Duodenal mucosa (tissue), 2 donors: ENCODE results near the gene C17orf107.
A peak's percentile ranks its signal among the peaks of the same experiment; 100 is the strongest.

Experiments used
- H3K27ac ChIP-seq: one replicate; pipeline ENCODE4 v1.7.0; 2013; ENCODE audit warnings: low read depth, low read length
- H3K27me3 ChIP-seq, 2 donors: one replicate each; pipeline ENCODE4 v1.7.0; 2013; ENCODE audit warnings: low read length in 2 of 2, control low read depth in 1 of 2; ENCODE audit not compliant: insufficient read depth in 2 of 2, control insufficient read depth in 1 of 2
- H3K36me3 ChIP-seq, 2 donors: one replicate each; pipeline ENCODE4 v1.7.0; 2013; ENCODE audit warnings: low read length in 2 of 2, control low read depth in 1 of 2; ENCODE audit not compliant: insufficient read depth in 2 of 2, control insufficient read depth in 1 of 2
- H3K4me1 ChIP-seq, 2 donors: one replicate each; pipeline ENCODE4 v1.7.0; 2013; ENCODE audit warnings: low read length in 2 of 2, control low read depth in 1 of 2; ENCODE audit not compliant: insufficient read depth in 2 of 2, control insufficient read depth in 1 of 2
- H3K4me3 ChIP-seq, 2 donors: one replicate each; pipeline ENCODE4 v1.7.0; 2013; ENCODE audit warnings: low read length in 2 of 2, low read depth in 1 of 2
- H3K9ac ChIP-seq, 2 donors: one replicate each; pipeline ENCODE4 v1.7.0; 2013; ENCODE audit warnings: low read length in 2 of 2, low read depth in 1 of 2
- H3K9me3 ChIP-seq, 2 donors: one replicate each; pipeline ENCODE4 v1.7.0; 2013; ENCODE audit warnings: low read length in 2 of 2, control low read depth in 1 of 2; ENCODE audit not compliant: control insufficient read depth in 1 of 2

The C17orf107 gene

GRCh38 chr17:4941319-4941610 is 41.9 kb downstream of the C17orf107 start:
- H3K9ac ChIP-seq = peak overlapping the region; percentile 89 to 91
- H3K36me3 ChIP-seq = peaks cover 36 to 61% of the 10 kb centered on the region in 2 donors

GRCh38 chr17:4942760-4943508 is 43.6 kb downstream of the C17orf107 start:
- H3K9ac ChIP-seq = no peak overlapping the region
- H3K9me3 ChIP-seq = no peaks in the 10 kb centered on the region

More at GRCh38 chr17:4941319-4941610, 41.9 kb downstream of the C17orf107 start:
- Histone ChIP-seq H3K4me1 (peaks cover 59 to 70% of the 10 kb centered on the region in 2 donors), H3K9me3 (no peaks in the 10 kb centered on the region), H3K4me3 (peak overlapping the region; percentile 93 to 95), H3K27me3 (no peaks in the 10 kb centered on the region), H3K27ac (no peak overlapping the region)

GRCh38 chr17:4944163-4944553 is 44.8 kb downstream of the C17orf107 start:
- Histone ChIP-seq H3K4me3 (peak overlapping the region; percentile 18 to 34), H3K4me1 (peaks cover 53 to 67% of the 10 kb centered on the region in 2 donors), H3K27ac (peak overlapping the region; percentile 49), H3K36me3 (peaks cover 25 to 41% of the 10 kb centered on the region in 2 donors), H3K9me3 (no peaks in the 10 kb centered on the region), H3K9ac (no peak overlapping the region), H3K27me3 (no peaks in the 10 kb centered on the region)

More at GRCh38 chr17:4942760-4943508, 43.6 kb downstream of the C17orf107 start:
- Histone ChIP-seq H3K4me3 (no peak overlapping the region), H3K27ac (no peak overlapping the region), H3K27me3 (no peaks in the 10 kb centered on the region), H3K4me1 (peaks cover 64 to 78% of the 10 kb centered on the region in 2 donors), H3K36me3 (peaks cover 26 to 48% of the 10 kb centered on the region in 2 donors)

DNA sequence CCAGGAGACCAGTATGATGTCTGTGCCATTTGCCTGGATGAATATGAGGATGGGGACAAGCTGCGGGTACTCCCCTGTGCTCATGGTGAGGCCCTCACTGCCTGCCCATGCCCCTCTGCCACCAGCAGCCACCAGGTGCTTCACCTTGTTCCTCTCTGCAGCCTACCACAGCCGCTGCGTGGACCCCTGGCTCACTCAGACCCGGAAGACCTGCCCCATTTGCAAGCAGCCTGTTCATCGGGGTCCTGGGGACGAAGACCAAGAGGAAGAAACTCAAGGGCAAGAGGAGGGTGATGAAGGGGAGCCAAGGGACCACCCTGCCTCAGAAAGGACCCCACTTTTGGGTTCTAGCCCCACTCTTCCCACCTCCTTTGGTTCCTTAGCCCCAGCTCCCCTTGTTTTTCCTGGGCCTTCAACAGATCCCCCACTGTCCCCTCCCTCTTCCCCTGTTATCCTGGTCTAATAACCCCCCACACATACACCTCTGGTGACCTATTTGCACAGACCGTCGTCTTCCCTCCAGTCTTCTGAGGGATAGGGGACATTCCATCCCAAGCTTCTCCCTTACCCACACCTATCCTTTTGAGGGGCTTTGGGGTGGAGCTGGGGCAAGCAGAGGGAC is 45.3 kb downstream of the C17orf107 start:
- Histone ChIP-seq H3K4me3 (peak overlapping the region; percentile 34 to 98), H3K9ac (peak overlapping the region; percentile 20 to 99)

GRCh38 chr17:4945176-4945943 is 46.0 kb downstream of the C17orf107 start:
- peak overlapping the region; percentile 63 to 98 for H3K4me3 ChIP-seq
- peak overlapping the region; percentile 32 to 99 for H3K9ac ChIP-seq
- peak overlapping the region; percentile 49 for H3K27ac ChIP-seq
- H3K27me3 ChIP-seq = no peaks in the 10 kb centered on the region
- H3K4me1 ChIP-seq = peaks cover 55 to 67% of the 10 kb centered on the region in 2 donors
- no peaks in the 10 kb centered on the region for H3K9me3 ChIP-seq
- H3K36me3 ChIP-seq = peaks cover 25 to 41% of the 10 kb centered on the region in 2 donors

More for the DNA sequence above, 45.3 kb downstream of the C17orf107 start:
- H3K9me3 ChIP-seq = no peaks in the 10 kb centered on the region
- peak overlapping the region; percentile 49 for H3K27ac ChIP-seq
- no peaks in the 10 kb centered on the region for H3K27me3 ChIP-seq
- H3K36me3 ChIP-seq = peaks cover 25 to 41% of the 10 kb centered on the region in 2 donors
- peaks cover 53 to 64% of the 10 kb centered on the region in 2 donors for H3K4me1 ChIP-seq

GRCh38 chr17:4945944-4946280 is 46.6 kb downstream of the C17orf107 start:
- Histone ChIP-seq H3K36me3 (peaks cover 25 to 41% of the 10 kb centered on the region in 2 donors), H3K9ac (peak overlapping the region; percentile 70 to 99), H3K27ac (peak overlapping the region; percentile 44), H3K4me1 (peaks cover 60 to 69% of the 10 kb centered on the region in 2 donors), H3K9me3 (no peaks in the 10 kb centered on the region), H3K27me3 (no peaks in the 10 kb centered on the region), H3K4me3 (peak overlapping the region; percentile 98 to 99)

GRCh38 chr17:4946312-4946976 is 47.1 kb downstream of the C17orf107 start:
- Histone ChIP-seq H3K4me3 (peak overlapping the region; percentile 98 to 99), H3K27me3 (no peaks in the 10 kb centered on the region), H3K9ac (peak overlapping the region; percentile 70 to 99), H3K36me3 (peaks cover 25 to 41% of the 10 kb centered on the region in 2 donors), H3K4me1 (peaks cover 60 to 69% of the 10 kb centered on the region in 2 donors), H3K9me3 (no peaks in the 10 kb centered on the region), H3K27ac (peak overlapping the region; percentile 44)

GRCh38 chr17:4947010-4947410 is 47.7 kb downstream of the C17orf107 start:
- peaks cover 54 to 67% of the 10 kb centered on the region in 2 donors for H3K4me1 ChIP-seq
- H3K9me3 ChIP-seq = no peaks in the 10 kb centered on the region

GRCh38 chr17:4947411-4948165 is 48.3 kb downstream of the C17orf107 start:
- peak overlapping the region; percentile 98 to 99 for H3K4me3 ChIP-seq
- no peaks in the 10 kb centered on the region for H3K9me3 ChIP-seq
- peak overlapping the region; percentile 99 for H3K27ac ChIP-seq
- peak overlapping the region; percentile 99 for H3K9ac ChIP-seq
- no peaks in the 10 kb centered on the region for H3K27me3 ChIP-seq
- peaks cover 19 to 37% of the 10 kb centered on the region in 2 donors for H3K36me3 ChIP-seq
- H3K4me1 ChIP-seq = peaks cover 49 to 62% of the 10 kb centered on the region in 2 donors

More at GRCh38 chr17:4947010-4947410, 47.7 kb downstream of the C17orf107 start:
- H3K4me3 ChIP-seq = peak overlapping the region; percentile 98 to 99
- H3K36me3 ChIP-seq = peaks cover 25 to 41% of the 10 kb centered on the region in 2 donors
- H3K27me3 ChIP-seq = no peaks in the 10 kb centered on the region
- H3K27ac ChIP-seq = peak overlapping the region; percentile 44
- peak overlapping the region; percentile 70 to 99 for H3K9ac ChIP-seq
